Suppressor macrophage (primary cell): ENCODE results near the gene SMO.

Experiments used
- DNase-seq, 4 experiments: peaks; one replicate each; pipeline ENCODE4 v3.0.0-alpha.2; 2020 to 2022
- total RNA-seq, 17 experiments: gene quantifications; one replicate each; lab custom pipeline; 2026; ENCODE audit warnings: mixed read lengths in 6 of 17, inconsistent platforms in 3 of 17; lab: John Stamatoyannopoulos, UW

The SMO gene
- 0.05 to 3.4 (median 0.55) reads per million in 17 experiments for total RNA-seq

DNA sequence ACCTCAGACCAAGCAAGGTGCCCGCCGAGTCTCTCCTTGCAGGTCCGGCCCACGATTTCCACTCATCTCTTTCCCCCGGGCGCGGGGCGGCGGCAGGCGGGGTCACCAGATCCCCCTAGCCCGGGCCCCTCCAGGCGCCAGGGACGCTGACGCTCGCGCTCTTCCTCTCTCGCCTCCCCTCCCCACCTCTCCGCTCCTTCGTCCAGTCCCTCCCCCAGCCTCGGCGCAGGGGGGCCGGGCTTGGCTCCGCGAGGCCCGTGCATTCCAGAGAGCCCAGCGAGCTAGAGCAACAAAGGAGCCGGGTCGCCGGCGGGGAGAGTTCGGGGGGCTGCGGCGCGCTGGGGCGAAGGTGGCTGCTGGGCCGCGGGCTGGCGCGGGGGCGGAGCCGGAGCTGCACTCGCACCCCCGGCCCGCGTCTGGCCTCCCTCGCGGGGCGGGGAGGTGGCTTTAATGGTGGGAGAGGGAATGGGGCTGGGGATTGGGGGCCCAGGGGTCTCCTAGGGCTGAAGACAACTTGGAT, at the start of gene SMO:
Gene SMO, plus strand, starts transcription at position 262 of the 520 bp plus-strand sequence. CDS start 519 bp downstream, outside the sequence.
- DNase-seq, result peak in 2 of 4 experiments; percentile 19 to 32

DNA sequence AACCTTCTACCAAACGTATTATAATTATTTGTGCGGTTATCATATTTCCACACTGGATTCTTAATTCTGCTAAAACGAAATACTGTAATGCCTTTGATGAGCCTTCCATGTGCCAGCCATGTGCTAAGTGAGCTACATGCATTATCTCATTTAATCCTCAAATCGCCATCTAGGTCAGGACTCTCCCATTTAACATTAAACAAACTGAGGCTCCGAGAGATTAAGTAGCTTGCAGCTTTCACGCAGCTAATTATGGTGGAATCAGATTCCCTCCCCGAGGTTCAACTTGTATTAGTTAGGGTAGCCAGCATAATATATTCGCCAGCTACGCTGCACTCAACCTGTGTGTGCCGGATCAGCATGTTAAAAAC, 44.7 kb upstream of the SMO start:
- DNase-seq, result no peak

DNA sequence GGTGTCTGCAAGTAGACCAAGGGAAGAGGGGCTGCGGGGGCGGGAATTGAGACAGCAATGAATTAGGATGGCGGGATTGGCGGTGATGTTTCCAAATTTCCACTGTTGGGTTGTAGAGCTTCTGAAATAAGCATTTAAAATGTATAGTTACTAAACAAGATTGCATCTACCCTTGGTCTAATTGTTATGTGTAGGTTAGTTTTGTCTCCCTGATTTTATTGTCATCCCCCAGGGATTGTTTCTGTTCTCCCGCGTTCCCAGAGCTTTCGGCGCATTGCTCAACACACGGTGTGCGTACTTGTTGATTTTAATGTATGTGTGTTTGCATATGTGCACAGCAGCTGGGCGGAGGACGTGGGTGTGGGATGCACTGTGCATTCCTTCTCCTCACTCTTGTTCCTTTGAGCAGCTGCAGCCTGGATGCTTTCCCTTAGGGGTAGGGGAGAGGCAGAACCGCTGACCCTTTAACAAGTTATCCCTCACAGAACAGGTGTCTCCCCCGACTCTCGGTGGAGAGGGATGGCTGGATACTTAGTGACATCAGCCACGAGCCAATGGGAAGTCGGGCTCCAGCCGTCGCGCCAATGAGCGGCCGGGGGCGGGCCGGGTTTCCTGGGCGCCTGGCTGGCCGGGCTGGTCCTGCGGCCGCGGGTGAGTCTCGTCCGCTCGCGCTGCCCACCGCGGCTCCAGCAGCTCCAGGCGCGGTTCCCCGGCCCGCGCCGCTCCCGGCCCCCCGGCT, 44.2 kb upstream of the SMO start, which contains the start of gene TSPAN33:
Gene TSPAN33, plus strand, starts transcription at position 613 of the 739 bp plus-strand sequence. CDS start 274 bp downstream, outside the sequence.
- peak; percentile 77 to 93 (median 85) for DNase-seq

DNA sequence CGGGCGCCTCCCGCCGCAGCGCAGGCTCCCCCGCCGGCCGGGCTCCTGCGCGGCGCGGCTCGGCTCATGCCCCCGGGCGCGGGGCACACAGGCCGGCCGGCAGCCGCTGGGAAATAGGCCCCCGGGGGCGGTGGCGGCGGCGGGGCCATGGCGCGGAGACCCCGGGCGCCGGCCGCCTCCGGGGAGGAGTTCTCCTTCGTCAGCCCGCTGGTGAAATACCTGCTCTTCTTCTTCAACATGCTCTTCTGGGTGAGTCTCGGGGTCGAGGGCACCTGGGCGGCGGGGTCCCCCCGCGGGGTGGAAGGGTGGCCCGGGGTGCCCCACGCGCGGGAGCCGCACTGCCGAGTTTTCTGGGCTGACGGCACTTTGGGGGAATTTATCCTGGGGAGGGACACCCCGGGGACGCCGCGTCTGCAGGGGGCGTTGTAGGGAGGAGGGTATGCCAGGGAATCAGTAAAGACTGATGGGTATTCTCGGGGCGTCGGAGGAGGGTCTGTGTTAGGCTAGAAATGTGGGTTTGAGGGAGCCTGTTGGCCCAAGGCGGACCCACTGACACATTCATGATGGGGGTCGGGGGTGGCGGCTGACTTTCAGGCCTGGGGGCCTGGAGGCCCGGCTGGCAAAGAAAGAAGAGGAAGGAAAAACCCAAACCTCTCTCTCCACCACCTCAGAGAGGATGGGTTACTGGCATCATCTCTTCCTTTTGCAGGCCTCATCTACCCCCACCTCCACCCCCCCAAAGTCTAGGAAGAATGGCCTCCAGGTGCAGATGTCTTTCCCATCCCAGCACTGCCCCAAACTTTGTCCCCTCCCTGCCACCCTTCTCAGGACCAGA, 43.4 kb upstream of the SMO start:
- peak in 1 of 4 experiments; percentile 45 for DNase-seq

DNA sequence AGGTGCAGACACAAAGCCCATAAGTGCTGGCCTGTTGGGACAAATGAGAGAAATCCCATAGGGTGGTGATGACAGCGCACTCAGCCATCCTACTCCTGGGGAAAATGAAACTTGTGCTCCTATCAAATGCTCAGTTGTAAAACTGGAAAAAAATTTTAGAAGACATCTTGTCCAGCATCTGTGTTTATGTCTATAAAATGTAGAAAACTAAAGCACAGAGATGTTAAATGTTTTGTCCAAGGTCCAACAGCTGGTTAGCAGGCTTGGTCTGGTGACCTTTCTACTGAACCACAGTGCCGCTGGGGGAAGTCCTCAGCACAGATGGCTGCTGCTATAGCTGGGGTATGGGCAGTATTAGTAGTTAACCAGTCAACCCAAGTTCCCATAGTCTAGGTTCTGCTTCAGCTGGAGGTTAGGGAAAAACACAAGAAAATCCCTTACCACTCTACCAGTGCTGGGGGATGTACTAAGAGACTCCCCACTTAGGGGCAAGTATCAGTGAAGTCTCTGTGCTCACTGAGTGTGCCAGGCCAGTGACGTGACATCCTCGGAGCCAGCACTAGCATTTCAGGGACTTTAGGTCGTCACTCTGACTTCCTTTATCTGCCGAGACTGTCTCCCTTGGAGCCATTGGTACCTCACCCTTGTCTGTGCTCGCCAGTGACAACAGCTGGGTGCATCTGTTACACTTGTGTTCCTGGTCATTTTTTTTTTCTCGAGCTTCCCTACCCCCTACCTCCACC, 42.0 kb upstream of the SMO start:
- peak in 1 of 4 experiments; percentile 17 for DNase-seq

DNA sequence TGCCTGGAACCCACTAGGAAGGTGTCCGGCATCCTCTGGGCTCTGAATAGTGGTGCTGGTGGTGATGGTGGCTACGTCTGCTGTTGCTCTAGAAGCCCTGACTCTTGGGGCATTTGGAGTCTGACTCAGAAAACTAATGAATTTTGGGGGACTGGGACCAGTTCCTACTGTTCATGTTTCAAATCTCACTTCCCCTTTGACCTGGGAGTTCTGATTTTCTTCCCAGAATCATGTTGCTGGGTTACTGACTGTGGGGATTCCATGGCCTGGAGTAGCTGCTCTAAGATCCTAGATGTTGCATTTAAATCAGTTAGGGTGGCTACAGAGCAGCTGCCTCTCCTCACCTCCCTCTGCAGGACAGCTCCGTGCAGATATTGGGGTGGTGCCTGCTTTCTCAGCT, 40.7 kb upstream of the SMO start:
- DNase-seq, result peak; percentile 33 to 61 (median 56)

DNA sequence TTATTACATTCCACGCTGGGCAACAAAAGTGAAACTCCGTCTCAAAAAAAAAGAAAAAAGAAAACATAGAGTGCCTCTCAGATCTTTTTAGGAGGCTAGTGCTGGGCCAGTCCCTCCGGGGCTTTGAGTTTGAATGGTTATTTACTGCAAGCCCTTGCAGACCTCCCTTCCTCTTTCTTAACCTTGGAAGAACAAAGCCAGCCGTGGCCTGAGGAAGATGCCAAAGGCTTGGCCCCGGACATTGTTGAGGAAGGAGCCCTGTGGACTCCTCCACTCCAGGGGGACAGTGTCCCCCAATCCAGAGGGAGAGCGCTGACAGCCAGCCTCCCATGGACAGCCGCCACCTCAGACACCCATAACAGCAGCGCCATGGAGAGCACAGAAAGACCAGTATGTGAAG, 38.9 kb upstream of the SMO start:
- peak; percentile 46 to 64 (median 60) for DNase-seq

DNA sequence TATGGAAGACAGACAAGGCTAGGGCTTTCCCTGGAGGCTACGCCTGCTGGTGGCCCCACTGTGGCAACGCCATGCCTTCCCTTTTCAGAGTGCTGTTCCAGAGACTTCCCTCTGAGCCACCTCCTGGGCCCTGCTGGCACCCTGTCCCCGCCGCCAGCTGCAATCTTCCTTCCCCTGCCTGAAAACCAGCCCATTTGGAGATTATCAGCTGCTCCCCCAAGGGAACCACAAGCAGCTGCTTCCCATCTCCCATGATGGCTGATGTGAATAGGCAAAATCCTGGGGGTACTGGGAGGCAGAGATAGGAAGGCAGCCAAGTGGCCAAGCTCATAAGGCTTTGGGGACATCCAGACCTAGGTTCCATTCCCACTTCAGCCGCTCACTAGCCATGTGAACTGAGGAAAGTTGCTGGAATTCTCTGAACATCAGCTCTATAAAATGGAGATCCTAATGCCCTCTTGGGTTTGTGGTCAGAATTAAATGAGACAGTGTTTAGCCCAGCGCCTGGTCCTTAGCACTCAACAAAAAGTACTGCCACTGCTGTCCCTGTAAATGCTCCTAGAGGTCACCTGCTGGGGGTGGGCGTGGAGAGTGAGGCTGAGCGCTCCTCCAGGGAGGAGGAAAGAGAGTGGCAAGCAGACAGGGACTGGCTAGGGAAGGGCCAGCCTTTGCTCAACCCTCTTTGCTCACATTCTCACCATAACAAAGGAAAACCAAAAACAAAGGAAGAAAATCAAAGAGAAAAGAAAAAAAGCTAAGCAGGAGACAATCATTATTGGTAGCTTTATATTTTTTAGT, 38.0 kb upstream of the SMO start:
- DNase-seq, result peak; percentile 39 to 78 (median 61)

DNA sequence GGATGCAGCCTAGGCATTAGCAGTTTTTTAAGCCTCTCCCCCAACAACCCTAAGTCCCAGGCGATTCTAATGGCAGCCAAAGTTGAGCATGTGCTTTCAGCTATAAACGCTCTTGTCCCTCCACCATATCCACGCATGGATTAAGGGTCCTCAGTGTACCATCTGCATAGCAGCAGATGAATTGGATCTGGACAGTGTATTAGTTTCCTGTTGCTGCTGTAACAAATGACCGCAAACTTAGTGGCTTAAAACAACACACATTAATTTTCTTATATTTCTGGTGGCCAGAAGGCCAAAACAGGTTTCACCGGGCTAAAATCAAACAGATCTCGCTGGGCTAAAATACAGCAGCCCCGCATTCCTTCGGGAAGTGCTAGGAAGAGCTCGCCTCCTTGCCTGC, 30.8 kb upstream of the SMO start:
- no peak for DNase-seq

DNA sequence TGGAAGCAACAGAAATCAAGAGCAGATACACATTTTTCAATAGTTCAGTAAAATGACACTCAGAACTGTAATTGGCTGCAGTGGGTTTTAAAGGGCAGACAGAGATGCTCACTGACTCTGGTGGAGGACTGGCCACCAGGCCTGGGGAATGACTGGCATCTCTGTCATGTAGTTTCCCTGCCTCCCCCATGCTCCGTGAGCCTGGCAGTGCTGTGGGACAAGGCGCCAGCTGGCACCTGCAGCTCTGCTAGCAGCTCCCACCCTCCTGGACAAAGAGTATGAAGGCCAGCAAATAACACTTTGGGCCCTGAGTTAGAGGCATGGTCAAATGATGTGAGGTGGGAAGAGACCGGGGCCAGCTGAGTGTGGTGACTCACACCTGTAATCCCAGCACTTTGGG, 28.9 kb upstream of the SMO start:
- no peak for DNase-seq

DNA sequence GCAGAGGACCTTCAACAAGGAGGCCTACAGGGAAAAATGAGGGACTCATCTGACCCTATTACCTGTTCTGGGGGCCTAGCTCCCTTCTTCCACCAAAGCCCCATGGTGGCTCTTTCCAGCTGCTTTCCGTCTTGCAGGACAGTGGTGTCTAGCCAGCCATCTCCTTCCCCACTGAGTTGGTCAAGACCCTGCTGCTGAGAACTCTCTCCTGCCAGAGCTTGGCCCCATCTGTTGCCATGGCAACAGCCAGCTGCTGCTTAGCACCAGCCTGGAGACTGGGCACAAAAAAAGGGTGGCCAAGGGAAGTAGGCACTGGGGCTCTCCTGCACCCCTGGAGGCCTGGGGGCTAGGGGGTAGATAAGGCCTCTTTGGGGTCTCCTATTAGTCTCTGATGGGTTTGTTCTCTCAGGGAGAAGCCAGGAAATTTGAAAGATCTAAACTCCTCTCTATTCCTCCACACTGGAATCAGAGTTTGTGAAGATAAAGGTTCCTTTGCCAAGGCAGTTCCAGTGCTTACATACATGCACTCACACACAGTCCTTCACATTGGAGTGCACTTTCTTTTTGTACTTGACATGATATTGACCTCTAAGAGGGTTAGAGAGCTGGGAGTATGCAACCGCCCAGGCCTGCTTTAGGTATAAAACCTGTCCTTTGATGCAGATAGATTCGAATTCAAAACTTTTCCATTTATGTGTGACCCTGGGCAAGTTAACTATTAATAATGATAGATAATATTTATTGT, 28.1 kb upstream of the SMO start:
- DNase-seq, result no peak

DNA sequence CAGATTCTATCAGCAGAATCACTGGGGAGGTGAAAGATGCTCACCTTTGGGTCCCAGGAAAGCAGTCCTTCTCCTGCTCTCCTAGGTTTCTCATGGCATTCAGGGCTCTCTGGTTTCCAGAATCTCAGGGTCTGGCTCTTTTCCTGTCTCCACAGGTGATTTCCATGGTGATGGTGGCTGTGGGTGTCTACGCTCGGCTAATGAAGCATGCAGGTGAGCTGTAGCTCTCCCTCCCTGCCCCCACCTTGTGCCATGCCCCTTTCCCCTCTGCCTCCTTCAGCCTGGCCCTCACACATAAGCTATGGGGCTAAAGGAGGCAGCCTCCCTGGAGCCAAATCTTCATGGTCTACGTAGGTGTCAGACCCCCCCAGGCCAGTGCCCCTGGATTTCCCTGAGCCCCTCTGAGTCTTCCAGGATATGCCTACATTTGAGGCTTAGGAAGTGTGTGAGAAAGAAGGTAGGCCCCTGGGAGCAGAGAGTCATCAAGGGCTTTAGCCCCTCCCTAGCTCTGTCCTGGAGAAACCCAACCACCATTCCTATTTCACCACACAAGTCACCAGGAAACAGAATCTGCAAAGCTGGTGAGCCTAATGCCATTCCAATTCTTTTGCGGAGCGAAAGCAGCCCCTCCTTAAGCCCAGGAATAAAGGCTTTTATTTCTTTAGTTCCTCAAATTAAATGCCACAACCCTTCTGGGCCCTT, 26.8 kb upstream of the SMO start:
- DNase-seq, result no peak

DNA sequence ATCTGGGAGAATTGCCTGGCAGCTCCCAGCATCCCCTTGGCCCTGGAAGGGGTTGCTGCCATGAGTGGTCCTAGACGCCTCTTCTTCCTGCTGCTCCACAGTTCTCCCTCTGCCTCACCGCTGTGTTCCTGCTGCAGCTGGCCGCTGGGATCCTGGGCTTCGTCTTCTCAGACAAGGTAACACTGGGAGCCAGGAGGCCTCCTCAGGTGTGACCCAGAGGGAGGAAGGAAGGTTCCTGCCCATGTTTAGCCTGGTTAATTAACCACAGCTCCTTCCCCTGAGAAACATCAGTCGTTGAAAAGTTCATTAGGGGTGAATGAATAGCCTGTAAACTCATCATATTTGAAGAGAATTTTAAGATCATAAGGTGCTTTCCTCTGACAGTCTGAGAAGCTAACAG, 25.7 kb upstream of the SMO start:
- DNase-seq, result no peak

DNA sequence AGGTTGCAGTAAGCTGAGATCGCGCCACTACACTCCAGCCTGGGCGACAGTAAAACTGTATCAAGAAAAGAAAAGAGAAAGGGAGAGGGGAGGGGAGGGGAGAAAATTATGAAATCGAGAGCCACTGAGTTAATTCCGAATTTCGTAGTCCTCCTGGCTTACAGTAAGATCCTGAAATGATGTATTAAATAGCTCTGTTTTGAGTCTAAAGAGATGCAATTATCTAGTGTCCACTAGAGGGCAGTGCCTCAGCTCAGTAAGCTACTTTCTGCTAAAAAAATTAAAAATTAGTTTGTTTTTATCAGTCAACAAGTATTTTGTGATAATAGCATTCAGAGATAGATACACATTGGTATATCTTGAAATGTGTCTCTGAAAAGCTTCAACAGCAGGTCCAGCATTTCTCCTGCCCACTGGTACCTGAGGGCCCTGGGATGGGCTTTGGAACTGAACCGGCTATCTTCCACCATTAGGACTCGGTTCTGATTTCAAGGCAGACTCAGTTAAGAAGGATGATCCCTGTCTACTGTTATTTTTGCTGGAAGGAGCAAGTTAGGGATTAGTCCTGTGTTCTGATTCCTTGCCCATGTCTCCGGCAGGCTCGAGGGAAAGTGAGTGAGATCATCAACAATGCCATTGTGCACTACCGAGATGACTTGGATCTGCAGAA, 24.4 kb upstream of the SMO start:
- peak; percentile 62 to 80 (median 70) for DNase-seq

DNA sequence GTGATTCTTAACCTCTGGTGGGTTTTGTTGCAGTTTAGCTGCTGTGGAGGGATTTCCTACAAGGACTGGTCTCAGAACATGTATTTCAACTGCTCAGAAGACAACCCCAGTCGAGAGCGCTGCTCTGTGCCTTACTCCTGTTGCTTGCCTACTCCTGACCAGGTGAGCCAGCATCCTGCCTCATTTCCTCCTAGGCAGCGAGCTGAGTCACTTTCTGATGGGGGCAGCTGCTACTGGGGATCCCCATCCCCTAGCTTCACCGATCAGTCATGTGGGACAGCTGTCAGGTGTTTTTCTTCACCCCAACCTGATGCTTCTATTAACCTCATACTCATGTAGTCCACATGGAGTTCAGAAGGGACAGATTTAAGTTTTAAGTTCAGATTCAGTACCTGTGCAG, 21.7 kb upstream of the SMO start:
- DNase-seq, result no peak

DNA sequence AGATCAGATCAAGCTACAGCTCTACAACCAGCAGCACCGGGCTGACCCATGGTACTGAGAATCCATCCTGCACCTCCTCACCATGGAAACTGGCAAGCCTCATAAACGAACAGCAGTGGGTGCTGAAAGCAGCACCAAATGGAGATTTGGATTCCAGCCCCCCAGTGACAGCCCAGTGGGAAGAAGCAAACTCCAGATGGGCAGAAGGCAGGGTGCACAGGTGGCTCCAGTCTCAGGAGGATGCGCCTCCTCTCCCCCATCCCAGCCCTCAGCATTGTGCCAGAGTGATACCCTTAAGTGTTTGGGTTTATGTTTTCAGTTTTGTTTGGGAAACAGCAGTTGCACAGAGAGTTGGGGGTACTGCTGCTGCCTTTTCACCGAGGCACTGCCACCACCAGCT, 20.6 kb upstream of the SMO start:
- DNase-seq, result no peak

DNA sequence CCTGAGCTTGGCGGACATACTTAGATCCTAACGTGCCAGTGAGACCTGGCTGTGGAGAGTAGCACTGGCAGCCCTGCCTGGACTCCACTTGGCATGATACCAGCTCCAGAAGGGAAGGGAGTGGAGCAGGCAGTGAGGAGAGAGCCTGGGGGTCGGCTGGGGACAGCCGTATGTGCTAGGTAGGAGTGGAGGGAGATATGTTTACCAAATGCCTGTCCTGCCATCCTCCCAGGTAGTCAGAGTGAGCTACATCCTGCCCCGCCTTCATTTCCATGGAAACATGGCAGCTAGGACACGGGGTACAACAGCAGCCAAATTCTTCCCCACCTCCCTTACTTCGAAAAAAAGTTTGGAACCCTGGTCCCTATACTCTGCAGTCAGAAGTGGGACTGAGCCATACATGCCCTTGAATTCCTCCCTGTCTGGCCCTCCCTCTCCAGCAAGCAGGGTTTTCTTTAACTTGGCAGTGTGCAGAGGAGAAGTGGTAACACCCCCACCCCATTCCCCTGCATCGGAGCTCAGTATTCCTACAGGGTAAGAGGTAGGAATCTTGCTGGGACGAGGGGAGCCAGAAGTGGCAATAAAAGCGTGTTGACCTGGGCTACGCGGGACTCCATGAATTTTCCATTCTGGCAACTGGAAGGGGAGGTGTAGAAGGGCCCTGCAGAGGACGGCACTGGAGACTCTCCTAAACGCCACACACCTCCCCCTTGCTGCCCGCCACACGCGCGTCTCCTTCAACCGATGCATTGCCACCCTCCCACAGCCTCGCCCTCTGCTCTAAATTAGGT, 20.0 kb upstream of the SMO start:
- DNase-seq, result no peak

DNA sequence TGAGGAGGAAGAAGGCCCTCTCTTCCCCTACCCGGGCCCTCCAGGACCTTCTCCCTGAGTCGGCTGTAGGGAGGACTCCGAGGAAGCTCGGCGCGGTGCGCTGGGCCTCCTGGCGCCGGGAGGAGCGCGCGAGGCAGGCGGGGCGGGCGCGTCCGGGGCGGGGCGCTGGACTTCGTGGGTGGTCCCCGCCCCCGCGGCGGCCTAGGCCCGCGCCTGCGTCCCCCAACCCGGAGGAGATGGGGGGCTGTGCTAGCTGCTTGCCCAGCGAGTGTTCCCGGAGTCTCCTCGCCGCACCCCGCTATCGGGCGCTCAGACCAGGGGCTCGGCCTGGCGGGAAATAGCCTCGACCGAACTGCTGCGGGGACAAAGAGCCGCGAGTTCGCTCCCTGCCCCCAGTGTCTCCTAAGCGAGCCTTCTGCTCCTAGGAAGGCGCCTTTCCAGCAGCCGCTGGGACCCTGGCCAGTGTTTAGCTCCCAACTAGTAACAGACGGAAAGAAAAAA, 19.2 kb upstream of the SMO start:
- DNase-seq, result peak in 2 of 4 experiments; percentile 46 to 64
